Daoy (cell line): ENCODE data around the gene SLC25A23. TPM values are rescaled to one million over a fixed set of nuclear protein-coding genes. Genes with fewer than 3 reads are reported as not detected.
A peak's percentile ranks its signal among the peaks of the same experiment; 100 is the strongest.

Experiments used
- DNase-seq: peaks from one replicate; pipeline ENCODE4 v3.0.0-alpha.2; 2015; ENCODE audit warnings: low read depth
- total RNA-seq: library from RNA; depleted of rRNA; stranded (reverse); fragments of >200 nt; shearing (Covaris generic); gene quantifications from 2 replicates; pipeline ENCODE4 v1.2.3, GENCODE V29; 2014

SLC25A23 gene
- total RNA-seq, 1 experiment from 2014 or later = 18.1 TPM

DNA sequence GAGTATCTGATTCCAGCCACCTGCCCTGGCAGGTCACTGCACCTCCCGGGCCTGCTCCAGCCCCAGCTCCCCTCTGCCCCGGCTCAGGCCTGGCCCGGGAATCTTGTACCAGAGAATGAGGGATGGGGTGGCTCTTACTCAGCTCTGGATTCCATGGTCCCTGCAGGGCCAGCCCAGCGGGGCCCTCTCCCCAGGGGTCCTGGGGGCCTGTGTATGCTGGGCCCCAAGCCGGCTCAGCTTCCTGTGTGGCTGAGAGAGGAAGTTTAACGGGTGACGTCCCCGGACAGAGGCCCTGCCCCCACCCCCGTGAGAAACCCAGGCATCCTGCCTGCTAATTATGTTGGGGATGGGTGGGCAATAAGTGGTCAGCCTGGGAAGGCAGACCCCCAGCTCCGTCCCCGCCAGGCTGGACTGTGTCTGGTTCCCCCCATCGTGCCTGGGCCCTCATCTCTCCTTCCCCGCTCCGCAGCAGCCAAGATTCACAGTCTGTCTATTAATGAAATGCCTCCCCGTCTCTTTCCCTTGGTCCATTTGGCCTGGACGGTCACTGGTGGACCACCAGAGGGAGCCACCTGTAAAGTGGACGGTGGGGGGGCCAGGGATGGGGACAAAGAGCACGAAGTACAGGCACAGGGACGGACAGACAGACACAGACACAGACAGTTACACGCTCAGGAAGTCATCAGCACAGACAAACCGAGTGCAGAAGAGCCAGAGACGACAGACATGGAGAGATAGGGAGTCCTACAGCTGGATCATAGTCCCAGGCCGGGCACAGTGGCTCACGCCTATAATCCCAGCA, 22.1 kb upstream of the SLC25A23 start, which contains the start of gene DENND1C:
Gene DENND1C, minus strand, starts transcription at position 247 of the 802 bp plus-strand sequence. Its CDS starts 92 bp downstream, at position 155.
- DNase-seq = peak; percentile 50

GRCh38 chr19:6480848-6481415, 21.3 kb upstream of the SLC25A23 start:
- no peak for DNase-seq

DNA sequence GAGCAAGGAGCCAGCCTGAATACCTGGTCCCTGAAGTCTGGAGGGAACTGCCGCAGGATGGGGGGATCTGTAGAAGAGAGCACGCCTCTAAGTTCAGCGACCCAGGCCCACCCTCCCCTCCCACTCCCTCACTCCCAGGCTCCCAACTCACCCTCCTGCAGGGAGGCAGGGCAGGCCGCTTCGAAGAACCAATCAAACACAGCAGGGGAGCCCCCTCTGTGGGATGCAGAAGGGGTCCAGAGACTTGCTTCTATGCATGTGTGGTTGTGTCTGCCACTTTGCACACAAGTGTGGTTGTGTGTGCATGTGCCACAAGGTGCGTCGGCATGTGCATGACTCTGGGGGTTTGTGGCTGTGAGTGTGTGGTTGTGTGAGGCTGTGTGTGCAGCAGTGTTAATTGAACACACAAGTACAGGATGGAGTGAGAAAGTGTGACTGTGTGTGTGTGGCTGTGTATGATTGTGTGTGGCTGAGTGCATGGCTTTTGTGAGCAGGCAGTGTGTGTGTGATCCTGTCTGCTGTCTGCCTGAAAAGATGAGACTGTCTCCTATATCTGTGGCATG, 20.3 kb upstream of the SLC25A23 start:
- no peak for DNase-seq

DNA sequence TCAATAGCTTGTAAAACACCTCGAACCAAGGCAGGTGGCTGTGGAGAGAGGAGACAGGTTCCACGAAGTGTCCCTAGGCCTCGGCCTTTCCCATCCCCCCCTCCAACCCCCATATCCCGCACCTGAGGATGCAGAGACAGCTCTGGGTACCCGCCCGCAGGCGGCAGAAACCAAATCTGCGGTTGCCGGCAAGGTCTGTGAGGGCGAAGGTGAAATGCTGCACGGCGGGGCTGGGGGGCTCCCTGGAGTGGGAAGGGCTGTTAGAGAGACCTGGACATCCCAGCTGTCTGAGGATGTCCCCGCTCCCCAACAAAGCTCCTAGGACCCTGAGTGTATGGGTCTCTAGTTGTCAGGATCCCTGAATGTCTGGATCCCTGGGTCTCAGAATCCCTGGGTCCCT, 19.2 kb upstream of the SLC25A23 start:
- DNase-seq = no peak

GRCh38 chr19:6476896-6477431, 17.4 kb upstream of the SLC25A23 start:
- DNase-seq = no peak

DNA sequence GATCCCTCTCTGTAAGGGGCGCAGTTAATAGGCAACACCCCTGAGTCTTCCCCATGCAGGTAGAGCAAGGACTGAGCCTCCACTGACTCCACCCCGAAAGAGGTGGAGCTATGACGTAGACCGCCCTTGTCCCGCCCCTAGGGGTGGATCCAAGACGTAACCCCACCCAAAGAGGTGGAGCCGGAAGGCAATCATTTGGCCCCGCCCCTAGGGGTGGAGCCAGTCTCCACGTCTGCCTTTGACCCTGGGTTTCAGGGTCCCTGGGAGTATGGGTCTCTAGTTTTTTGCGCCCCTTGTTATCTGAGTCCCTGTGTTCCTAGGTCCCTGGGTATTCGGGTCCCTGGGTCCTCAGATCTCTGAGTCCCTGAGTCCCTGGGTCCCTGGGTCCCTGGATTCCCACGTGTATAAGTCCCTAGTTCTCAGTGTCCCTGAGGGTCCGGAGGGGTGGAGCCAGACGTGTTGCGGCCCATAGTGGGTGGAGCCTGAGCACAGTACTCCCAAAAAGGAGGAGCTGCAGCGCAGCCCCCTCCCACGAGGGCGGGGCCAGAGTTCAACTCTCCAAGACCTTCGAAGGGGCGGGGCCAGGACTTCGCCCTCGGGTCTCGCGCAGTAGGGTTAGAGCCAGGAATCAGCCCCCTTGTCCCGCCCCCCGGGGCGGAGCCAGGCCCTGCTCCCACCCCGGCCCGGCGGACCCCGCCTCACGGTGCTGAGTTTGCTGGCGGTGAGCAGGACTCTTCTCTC, 16.7 kb upstream of the SLC25A23 start:
- DNase-seq = peak; percentile 92

DNA sequence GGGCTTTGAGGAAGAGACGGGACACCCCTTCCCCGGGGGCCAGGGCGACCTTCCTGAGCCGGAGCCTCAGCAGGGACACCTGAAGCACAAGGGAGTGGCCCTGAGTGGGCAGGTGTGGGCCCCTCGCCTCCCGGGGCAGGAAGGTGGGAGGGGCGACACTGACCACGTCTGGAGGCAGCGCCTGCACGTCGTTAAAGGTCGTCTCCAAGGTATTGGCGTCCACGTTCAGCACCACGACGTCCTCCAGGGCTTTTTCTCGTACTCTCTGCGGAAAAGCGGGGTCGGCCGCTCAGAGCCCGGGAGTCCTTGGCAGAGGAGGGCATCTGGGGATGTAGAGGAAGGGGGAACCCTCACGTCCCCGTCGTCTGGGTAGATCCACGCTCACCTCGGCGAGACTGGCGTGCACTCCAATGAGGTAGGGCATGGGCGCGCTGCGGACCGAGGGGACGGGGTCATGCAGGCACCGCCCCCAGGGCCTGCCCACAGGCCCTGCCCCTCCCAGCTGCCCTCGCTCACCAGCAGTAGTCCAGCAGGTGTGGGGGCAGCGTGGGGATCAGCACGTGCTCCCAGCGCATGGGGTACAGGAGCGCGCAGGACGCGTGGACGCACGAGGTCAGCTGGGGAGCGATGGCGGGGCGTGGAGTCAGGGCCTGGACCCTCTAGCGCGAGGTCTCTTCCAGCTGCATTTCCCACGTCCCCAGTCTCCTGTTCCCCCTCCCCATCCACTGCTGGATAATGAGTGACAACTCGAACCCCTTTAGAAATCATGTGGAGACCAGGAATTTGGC, 15.9 kb upstream of the SLC25A23 start:
- DNase-seq = peak; percentile 23

GRCh38 chr19:6473647-6474046, 14.1 kb upstream of the SLC25A23 start:
- no peak for DNase-seq

DNA sequence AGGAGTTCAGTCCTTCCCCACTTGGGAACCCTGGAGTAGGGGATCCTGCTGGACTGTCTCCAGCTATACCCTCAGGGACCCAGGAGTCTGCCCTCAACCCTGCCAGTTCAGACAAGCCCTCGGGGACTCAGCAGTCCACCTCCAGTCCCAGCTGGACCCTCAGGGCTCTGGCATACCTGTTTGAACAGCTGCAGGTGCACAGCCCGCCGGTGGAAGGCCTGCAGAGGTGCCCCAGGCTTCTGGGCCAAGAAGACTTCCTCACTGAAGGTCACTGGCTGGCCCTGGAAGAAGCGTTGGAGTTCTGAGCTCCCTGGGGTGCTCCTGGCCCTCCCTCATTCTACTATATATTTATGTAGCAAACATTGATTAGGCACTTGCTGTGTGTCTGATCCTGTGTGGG, 13.1 kb upstream of the SLC25A23 start:
- no peak for DNase-seq

DNA sequence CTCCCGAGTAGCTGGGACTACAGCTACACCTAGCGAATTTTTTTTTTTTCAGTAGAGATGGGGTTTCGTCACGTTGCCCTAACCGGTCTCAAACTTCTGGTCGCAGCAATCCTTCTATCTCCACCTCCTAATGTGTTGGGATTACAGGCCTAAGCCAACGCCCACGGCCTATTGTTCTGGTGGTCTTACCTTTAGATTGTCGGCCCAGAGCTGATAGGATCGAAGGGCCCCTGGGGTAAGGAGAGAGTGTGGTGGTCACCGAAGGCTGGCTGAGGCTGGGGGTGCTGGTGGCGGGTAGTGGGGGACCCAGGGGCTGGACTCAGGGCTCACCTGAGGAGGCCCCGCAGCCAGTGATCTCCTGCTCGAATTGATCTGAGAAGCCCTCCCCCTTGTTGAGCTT, 11.5 kb upstream of the SLC25A23 start:
- no peak for DNase-seq

GRCh38 chr19:6470173-6470572, 10.6 kb upstream of the SLC25A23 start:
- DNase-seq = no peak

- no peak for DNase-seq
These were observed 7.8 kb upstream of the SLC25A23 start for GRCh38 chr19:6467384-6467783.

- DNase-seq = no peak
These were observed 7.1 kb upstream of the SLC25A23 start for GRCh38 chr19:6466526-6467248.

DNA sequence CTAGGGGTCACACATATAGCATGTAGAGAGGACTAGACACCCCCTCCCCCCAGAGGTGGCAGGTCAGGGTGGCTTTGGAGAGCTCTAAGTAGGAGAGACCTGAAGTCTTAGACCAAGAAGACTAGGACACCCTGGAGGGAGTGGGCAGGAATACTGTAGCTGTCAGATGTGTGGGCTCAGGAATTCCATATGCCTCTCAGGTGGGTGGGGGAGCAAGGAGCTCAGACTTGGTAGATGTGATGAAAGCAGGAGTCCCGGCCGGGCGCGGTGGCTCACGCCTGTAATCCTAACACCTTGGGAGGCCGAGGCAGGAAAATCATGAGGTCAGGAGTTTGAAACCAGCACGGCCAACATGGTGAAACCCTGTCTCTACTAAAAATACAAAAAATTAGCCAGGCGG, 6.1 kb upstream of the SLC25A23 start:
- no peak for DNase-seq

GRCh38 chr19:6465006-6465405, 5.4 kb upstream of the SLC25A23 start:
- no peak for DNase-seq

DNA sequence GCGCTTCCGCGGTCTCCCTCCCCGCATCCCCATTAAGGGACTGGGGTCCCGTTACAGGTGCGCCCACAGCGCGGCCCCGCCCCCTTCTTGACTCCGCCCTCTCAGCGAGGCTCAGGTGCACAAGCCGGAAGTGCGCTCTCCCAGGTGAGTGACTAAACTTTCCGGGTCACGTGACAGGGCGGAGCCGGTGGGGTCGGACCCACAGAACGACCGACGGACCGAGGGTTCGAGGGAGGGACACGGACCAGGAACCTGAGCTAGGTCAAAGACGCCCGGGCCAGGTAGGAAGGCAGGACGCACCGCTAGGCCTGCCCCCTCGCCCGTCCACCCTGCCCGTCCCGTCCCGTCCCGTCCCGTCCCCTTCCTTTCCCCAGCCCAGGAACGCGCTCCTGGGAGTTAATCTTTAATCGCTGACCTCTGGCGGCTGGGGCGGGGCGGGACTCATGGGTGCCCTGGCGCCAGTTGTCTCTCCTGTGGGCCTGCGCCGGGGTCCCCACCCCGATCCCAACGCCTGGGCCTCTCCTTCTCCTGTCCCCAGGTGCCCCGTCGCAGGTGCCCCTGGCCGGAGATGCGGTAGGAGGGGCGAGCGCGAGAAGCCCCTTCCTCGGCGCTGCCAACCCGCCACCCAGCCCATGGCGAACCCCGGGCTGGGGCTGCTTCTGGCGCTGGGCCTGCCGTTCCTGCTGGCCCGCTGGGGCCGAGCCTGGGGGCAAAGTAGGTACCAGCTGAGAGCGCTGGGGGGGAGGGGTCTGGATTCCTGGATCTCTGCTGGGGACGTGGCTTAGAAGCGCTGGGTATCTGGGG, 4.7 kb upstream of the SLC25A23 start, which contains the start of gene CRB3:
Gene CRB3, plus strand, starts transcription at position 202 of the 804 bp plus-strand sequence. Its CDS starts 431 bp downstream, at position 633.
- DNase-seq = no peak

- peak; percentile 98 for DNase-seq
These were observed 700 bp upstream of the SLC25A23 start for GRCh38 chr19:6460099-6460884.

GRCh38 chr19:6458695-6459261, 814 bp downstream of the SLC25A23 start:
- DNase-seq = no peak
